Measurements from ENCODE around the gene ZNG1A.

The ZNG1A gene

DNA sequence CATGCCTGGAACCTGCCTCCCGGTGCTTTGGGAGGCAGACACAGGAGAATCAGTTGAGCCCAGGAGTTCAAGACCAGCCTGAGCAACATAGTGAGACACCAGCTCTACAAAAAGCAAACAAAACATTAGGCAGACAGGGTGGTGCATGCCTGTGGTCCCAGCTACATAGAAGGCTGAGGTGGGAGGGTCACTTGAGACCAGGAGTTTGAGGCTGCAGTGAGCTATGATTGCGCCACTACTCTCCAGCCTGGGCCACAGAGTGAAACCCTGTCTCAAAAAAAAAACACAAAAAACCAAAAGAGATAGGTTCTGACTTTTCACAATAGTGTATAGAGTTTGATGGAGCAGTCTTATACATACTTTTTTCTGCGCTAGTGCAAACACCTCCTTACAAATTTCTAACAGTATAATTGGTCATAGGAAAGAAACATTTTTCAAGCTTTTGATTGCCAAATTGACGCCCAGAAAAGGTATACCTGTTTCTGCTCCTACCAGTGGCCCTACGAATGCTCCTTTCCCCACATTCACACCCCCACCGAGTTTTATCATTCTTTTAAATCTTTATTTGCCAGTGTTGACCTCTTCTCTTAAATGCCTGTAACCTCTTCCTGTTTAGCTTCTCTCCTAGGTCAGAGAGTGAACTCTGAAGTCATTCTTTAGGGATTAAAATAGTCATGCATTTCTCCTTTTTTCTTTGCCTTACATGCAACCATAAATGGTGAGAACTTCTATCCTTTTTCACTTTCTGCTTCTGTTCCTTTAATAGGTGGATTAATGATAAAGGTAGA, 43.3 kb upstream of the ZNG1A start (continued):
- TF ChIP-seq, protein P1, sequence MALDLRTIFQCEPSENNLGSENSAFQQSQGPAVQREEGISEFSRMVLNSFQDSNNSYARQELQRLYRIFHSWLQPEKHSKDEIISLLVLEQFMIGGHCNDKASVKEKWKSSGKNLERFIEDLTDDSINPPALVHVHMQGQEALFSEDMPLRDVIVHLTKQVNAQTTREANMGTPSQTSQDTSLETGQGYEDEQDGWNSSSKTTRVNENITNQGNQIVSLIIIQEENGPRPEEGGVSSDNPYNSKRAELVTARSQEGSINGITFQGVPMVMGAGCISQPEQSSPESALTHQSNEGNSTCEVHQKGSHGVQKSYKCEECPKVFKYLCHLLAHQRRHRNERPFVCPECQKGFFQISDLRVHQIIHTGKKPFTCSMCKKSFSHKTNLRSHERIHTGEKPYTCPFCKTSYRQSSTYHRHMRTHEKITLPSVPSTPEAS (tag by site-specific recombination; IDR thresholded peaks at IDR 0.05): no peak
- TF ChIP-seq GLI2 (tag by site-specific recombination; IDR thresholded peaks at IDR 0.05; ENCODE audit: borderline replicate concordance, low read depth) (no peak), ZNF791 (tag by site-specific recombination; IDR thresholded peaks at IDR 0.05) (no peak), TCF7L2 (IDR thresholded peaks at IDR 0.05; ENCODE audit: borderline replicate concordance, low read depth, low read length) (no peak), KLF10 (tag by site-specific recombination; IDR thresholded peaks at IDR 0.05) (no peak), ZNF311 (tag by site-specific recombination; IDR thresholded peaks at IDR 0.05; ENCODE audit: borderline replicate concordance) (no peak)

DNA sequence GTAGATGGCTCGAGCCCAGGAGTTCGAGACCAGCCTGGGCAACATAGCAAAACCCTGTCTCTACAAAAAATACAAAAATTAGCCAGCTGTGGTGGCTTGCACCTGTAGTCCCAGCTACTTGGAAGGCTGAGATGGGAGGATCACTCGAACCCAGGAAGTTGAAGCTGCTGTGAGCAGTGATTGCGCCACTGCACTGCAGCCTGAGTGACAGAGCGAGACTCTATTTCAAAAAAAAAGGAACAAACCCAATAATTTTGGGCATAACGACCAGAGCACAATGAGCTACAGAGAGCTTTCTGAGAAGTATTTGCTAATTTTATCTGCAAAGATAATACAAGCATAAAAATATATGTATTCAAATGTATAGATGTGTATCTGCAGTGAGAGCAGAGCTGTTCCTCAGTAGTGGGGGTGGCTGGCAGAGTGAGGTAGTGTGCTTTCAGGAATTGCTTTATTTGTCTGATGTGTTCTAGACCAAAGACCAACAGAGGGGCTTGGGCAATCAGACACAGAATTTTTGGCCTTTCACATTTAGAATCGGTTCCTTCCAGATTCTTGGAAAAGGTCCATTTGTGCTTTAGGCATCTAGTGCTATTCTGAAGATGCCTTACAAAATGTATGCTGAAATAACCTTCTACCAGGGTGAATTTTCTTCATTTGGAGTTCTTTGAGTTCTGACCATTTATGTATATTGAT, 41.0 kb upstream of the ZNG1A start:
- H3K4me3 ChIP-seq (ENCODE audit: low read depth, low read length): no peak overlapping the region
- peaks cover 2% of the 10 kb centered on the region; the same call in 1 of the 2 replicates for H3K4me1 ChIP-seq (ENCODE audit: control insufficient read depth, insufficient read depth, low read length)
- no peak overlapping the region for H3K27ac ChIP-seq (ENCODE audit: extremely low read depth, low read depth, low read length)
- ChIA-PET POLR2A (no interaction called here), CTCF (interaction anchor here (0.6 to 0.7 kb wide), 3 partner anchors 14 to 127 kb away, joined by 3 read pairs; no protein-coding TSS in a partner anchor)
- no peaks in the 10 kb centered on the region for H3K36me3 ChIP-seq (ENCODE audit: control insufficient read depth in 2 of 2, insufficient read depth in 1 of 2, low read length in 2 of 2)
- H3K9me3 ChIP-seq (ENCODE audit: control insufficient read depth, insufficient read depth, low read depth, low read length): no peaks in the 10 kb centered on the region
- TF ChIP-seq ZNF658 (tag by site-specific recombination; IDR thresholded peaks at IDR 0.05) (no peak), ZNF175 (tag by site-specific recombination; IDR thresholded peaks at IDR 0.05) (no peak), ZNF223 (tag by site-specific recombination; IDR thresholded peaks at IDR 0.05) (no peak), OVOL3 (tag by site-specific recombination; IDR thresholded peaks at IDR 0.05) (no peak), KLF16 (tag by site-specific recombination; IDR thresholded peaks at IDR 0.05) (no peak), MYNN (tag by site-specific recombination; IDR thresholded peaks at IDR 0.05; ENCODE audit: borderline replicate concordance) (no peak), ZNF155 (tag by site-specific recombination; IDR thresholded peaks at IDR 0.05) (no peak), ZNF211 (tag by site-specific recombination; IDR thresholded peaks at IDR 0.05; ENCODE audit: low read depth) (no peak), ZFP3 (tag by site-specific recombination; IDR thresholded peaks at IDR 0.05; ENCODE audit: low read depth) (no peak)
- TF ChIP-seq, protein P2, sequence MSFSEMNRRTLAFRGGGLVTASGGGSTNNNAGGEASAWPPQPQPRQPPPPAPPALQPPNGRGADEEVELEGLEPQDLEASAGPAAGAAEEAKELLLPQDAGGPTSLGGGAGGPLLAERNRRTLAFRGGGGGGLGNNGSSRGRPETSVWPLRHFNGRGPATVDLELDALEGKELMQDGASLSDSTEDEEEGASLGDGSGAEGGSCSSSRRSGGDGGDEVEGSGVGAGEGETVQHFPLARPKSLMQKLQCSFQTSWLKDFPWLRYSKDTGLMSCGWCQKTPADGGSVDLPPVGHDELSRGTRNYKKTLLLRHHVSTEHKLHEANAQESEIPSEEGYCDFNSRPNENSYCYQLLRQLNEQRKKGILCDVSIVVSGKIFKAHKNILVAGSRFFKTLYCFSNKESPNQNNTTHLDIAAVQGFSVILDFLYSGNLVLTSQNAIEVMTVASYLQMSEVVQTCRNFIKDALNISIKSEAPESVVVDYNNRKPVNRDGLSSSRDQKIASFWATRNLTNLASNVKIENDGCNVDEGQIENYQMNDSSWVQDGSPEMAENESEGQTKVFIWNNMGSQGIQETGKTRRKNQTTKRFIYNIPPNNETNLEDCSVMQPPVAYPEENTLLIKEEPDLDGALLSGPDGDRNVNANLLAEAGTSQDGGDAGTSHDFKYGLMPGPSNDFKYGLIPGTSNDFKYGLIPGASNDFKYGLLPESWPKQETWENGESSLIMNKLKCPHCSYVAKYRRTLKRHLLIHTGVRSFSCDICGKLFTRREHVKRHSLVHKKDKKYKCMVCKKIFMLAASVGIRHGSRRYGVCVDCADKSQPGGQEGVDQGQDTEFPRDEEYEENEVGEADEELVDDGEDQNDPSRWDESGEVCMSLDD (tag by site-specific recombination; IDR thresholded peaks at IDR 0.05): no peak
- TF ChIP-seq, protein P3, sequence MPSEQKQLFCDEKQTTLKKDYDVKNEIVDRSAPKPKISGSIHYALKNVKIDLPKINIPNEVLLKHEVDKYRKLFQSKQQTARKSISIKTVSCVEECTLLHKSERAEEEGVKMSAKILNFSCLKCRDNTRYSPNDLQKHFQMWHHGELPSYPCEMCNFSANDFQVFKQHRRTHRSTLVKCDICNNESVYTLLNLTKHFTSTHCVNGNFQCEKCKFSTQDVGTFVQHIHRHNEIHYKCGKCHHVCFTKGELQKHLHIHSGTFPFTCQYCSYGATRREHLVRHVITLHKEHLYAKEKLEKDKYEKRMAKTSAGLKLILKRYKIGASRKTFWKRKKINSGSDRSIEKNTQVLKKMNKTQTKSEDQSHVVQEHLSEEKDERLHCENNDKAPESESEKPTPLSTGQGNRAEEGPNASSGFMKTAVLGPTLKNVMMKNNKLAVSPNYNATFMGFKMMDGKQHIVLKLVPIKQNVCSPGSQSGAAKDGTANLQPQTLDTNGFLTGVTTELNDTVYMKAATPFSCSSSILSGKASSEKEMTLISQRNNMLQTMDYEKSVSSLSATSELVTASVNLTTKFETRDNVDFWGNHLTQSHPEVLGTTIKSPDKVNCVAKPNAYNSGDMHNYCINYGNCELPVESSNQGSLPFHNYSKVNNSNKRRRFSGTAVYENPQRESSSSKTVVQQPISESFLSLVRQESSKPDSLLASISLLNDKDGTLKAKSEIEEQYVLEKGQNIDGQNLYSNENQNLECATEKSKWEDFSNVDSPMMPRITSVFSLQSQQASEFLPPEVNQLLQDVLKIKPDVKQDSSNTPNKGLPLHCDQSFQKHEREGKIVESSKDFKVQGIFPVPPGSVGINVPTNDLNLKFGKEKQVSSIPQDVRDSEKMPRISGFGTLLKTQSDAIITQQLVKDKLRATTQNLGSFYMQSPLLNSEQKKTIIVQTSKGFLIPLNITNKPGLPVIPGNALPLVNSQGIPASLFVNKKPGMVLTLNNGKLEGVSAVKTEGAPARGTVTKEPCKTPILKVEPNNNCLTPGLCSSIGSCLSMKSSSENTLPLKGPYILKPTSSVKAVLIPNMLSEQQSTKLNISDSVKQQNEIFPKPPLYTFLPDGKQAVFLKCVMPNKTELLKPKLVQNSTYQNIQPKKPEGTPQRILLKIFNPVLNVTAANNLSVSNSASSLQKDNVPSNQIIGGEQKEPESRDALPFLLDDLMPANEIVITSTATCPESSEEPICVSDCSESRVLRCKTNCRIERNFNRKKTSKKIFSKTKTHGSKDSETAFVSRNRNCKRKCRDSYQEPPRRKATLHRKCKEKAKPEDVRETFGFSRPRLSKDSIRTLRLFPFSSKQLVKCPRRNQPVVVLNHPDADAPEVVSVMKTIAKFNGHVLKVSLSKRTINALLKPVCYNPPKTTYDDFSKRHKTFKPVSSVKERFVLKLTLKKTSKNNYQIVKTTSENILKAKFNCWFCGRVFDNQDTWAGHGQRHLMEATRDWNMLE (tag by site-specific recombination; conservative IDR thresholded peaks at IDR 0.05; ENCODE audit: low read depth): no peak
- TF ChIP-seq, protein P4, sequence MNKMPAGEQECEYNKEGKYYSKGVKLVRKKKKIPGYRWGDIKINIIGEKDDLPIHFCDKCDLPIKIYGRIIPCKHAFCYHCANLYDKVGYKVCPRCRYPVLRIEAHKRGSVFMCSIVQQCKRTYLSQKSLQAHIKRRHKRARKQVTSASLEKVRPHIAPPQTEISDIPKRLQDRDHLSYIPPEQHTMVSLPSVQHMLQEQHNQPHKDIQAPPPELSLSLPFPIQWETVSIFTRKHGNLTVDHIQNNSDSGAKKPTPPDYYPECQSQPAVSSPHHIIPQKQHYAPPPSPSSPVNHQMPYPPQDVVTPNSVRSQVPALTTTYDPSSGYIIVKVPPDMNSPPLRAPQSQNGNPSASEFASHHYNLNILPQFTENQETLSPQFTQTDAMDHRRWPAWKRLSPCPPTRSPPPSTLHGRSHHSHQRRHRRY (tag by site-specific recombination; IDR thresholded peaks at IDR 0.05): no peak
- TF ChIP-seq, protein P5, sequence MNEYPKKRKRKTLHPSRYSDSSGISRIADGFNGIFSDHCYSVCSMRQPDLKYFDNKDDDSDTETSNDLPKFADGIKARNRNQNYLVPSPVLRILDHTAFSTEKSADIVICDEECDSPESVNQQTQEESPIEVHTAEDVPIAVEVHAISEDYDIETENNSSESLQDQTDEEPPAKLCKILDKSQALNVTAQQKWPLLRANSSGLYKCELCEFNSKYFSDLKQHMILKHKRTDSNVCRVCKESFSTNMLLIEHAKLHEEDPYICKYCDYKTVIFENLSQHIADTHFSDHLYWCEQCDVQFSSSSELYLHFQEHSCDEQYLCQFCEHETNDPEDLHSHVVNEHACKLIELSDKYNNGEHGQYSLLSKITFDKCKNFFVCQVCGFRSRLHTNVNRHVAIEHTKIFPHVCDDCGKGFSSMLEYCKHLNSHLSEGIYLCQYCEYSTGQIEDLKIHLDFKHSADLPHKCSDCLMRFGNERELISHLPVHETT (tag by site-specific recombination; IDR thresholded peaks at IDR 0.05): no peak
- TF ChIP-seq, protein P6, sequence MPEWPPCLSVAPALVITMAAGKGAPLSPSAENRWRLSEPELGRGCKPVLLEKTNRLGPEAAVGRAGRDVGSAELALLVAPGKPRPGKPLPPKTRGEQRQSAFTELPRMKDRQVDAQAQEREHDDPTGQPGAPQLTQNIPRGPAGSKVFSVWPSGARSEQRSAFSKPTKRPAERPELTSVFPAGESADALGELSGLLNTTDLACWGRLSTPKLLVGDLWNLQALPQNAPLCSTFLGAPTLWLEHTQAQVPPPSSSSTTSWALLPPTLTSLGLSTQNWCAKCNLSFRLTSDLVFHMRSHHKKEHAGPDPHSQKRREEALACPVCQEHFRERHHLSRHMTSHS (tag by site-specific recombination; IDR thresholded peaks at IDR 0.05): no peak
